CD4-positive, alpha-beta T cell treated with Interleukin-17A for 1 hour (primary cell): ENCODE data around the gene SPN.
A peak's percentile ranks its signal among the peaks of the same experiment; 100 is the strongest.
"Not testable (repeated sequence)": the region's sequence is repeated elsewhere in the genome, so short reads cannot be mapped to it uniquely, and the experiment has no call there.

Experiments
- DNase-seq: peaks from one replicate; pipeline ENCODE4 v3.0.0-alpha.2; 2020

SPN gene

GRCh38 chr16:29678691-29679267, 15.7 kb downstream of the SPN start, which contains the start of gene QPRT:
TSS of gene QPRT (plus strand) at chr16:29679180. CDS start at chr16:29679198, 18 bp downstream.
- no peak for DNase-seq

GRCh38 chr16:29680180-29680598, 17.1 kb downstream of the SPN start:
- DNase-seq: no peak

GRCh38 chr16:29683543-29684090, 20.6 kb downstream of the SPN start:
- DNase-seq: no peak

GRCh38 chr16:29684679-29685078, 21.6 kb downstream of the SPN start:
- no peak for DNase-seq

DNA sequence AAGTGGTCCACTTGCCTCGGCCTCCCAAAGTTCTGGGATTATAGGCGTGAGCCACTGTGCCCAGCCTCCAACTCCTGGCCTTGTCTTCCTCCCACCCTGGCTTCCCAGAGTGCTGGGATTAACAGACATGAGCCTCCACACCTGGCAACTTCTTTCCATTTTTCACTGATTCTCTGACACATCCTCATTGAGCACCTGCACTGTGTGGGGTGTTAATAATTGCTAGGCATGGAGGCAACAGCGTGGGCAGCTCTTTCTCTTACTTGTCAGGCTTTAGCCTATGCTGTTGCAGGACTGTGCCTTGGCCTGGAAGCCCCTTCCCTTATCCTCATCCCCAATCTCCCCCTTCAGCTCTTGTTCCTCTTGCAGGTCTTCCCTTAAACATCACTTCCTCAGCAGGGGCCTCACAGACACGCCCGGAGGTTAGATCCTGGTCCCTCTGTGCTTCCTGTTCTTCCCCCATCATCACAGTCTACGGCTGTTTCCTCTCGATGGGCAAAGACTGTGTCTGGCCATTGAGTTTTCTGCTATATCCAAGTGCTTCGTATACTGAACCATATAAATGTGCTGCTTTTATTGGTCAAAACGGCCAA, 23.8 kb downstream of the SPN start:
- no peak for DNase-seq

GRCh38 chr16:29687755-29688154, 24.7 kb downstream of the SPN start:
- DNase-seq: no peak

DNA sequence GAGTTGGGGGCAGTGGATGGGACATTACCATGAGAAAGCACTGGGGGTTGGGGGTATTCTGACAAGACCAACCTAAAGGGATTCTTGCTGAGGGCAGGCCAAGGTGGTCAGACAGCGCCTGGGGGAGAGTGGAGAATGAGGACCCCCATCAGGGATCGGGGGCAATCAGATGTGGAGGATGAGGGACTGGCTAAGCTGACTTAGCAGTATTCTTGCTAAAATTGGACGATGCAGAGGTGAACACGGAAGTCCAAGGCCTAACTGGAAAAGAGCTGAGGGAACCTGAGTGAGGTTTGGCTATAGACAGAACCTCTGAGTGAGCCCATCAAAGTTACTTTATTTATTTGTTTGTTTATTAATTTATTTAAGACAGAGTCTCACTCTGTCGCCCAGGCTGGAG, 25.1 kb downstream of the SPN start:
- DNase-seq: no peak

DNA sequence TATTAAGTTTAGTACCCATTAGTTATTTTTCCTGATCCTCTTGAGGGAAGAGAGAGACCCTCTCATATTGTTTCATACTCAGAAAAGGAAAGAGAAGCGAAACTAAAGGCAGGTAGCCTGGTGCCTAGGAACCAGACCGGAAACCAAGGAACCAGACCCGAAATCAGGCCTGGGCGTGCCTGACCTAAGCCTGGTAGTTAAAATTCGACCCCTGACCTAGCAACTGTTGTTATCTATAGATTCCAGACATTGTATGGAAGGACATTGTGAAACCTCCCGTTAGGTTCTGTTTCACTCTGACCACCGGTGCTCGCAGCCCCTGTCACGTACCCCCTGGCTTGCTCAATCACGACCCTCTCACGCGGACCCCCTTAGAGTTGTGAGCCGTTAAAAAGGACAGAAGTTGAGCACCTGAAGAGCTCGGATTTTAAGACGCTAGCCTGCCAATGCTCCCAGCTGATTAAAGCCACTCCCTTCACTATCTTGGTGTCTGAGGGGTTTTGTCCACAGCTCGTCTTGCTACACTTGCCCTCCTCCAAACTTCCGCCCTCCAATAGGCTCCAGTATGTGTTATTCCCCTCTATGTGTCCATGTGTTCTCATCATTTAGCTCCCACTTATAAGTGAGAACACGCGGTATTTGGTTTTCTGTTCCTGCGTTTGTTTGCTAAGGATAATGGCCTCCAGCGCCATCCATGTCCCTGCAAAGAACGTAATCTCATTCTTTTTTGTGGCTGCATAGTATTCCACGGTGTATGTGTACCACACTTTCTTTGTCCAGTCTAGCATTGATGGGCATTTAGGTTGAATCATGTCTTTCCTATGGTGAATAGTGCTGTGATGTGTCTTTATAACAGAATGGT, 26.7 kb downstream of the SPN start:
- not testable (repeated sequence) for DNase-seq

DNA sequence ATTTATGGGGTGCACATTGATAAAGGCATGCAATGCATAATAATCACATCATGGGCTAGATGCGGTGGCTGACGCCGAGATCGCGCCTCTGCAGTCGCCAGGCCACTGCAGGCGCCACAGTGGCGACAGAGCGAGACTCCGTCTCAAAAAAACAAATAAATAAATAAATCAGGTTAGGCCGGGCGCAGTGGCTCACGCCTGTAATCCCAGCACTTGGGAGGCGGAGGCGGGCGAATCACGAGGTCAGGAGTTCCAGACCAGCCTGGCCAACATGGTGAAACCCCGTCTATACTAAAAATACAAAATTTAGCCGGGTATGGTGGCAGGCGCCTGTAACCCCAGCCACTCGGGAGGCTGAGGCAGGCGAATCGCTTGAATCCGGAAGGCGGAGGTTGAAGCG, 29.6 kb downstream of the SPN start:
- not testable (repeated sequence) for DNase-seq

- no peak for DNase-seq
Measured at GRCh38 chr16:29694384-29695195, 31.5 kb downstream of the SPN start.

GRCh38 chr16:29695675-29696074, 32.6 kb downstream of the SPN start:
- not testable (repeated sequence) for DNase-seq

- DNase-seq: no peak
Measured at GRCh38 chr16:29696881-29697331, 33.9 kb downstream of the SPN start.

DNA sequence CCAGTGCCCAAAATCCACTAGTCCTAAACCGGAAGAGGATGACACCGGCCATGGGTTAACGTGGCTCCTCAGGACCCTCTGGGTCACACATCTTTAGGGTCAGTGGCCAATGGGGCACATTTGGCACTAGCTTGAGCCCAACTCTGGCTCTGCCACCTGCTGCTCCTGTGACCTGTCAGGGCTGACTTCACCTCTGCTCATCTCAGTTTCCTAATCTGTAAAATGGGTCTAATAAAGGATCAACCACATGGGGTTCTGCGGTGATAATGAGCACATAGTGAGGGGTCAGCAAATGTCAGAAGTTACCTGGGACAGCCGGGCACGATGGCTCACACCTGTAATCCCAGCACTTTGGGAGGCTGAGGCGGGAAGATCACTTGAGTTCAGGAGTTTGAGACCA, 34.3 kb downstream of the SPN start:
- DNase-seq: no peak

DNA sequence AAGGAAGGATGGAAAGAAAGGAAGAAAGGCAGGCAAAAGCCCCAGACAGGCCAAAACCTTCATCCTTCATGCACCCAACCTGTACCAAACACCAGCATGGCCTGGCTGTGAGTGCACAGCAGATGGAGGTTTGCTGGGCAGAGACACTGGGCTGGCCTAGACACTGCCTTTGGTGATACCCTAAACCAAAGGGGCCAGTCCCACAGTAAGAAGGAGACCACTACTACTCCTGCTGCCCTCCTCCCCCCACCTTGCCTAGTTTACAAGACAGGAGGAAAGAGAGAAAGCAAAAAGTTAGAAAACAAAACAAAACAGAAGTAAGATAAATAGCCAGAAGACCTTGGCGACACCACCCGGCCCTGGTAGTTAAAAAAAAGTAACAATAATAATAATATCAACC, 35.0 kb downstream of the SPN start:
- DNase-seq: no peak

DNA sequence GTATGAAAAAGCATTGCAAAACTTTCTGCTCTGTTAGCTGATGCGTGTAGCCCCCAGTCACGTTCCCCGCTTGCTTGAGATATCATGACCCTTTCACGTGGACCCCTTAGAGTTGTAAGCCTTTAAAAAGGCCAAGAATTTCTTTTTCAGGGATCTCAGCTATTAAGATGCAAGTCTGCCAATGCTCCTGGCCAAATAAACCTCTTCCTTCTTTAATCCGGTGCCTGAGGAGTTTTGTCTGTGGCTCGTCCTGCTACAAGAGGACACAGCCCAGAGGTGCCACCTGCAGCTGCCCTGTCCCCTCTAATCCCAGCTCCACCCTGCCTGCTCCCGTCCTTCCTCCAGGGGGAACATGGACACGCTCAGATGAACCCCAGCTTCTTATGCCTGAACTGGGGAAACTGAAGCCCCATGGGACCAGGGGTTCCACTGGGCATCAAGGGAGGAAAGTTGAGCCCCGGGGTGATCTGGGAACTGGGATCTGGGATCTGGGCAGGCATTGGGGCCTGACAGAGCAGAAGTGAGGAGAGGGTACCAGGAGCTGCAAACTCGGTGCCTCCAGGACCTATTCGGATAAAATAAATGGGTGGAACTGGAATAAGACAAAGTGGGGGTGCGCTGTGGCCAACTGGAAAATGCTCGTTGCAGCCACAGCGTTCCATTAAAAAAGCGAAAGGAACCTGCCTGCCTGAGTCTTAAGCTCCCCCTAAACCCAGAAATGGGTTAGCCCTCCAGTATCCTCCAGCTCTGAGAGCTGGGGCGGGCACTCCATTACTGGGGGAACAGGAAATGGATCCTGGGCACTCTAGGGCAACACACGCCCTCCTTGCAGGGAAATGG, 35.7 kb downstream of the SPN start:
- no peak for DNase-seq

GRCh38 chr16:29699324-29700219, 36.5 kb downstream of the SPN start:
- DNase-seq: no peak

GRCh38 chr16:29700253-29700987, 37.4 kb downstream of the SPN start:
- peak; percentile 83 for DNase-seq

GRCh38 chr16:29701214-29701555, 38.1 kb downstream of the SPN start:
- DNase-seq: no peak

DNA sequence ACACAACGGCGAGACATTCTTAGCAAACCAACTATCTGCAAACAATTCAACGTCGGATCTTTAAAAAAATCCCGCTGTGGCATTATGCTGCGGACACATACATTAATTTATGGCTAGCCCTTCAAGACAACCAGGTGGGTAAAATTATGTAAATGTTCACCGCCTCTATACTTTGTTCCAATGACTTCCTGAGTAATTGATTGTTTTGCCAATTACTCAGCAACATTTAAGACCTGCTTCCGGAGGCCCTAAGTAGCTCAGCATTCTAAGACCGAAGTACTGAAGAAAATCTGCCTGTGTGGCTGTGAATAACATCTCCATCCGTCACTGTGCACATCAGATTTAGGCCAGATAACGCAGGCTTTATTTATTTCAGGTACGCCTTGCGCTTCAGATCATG, 39.2 kb downstream of the SPN start:
- peak; percentile 78 for DNase-seq

GRCh38 chr16:29705030-29705429, 42.0 kb downstream of the SPN start:
- DNase-seq: no peak
